ENCODE measurements around the gene SEPTIN7. TPM values are rescaled to one million over a fixed set of nuclear protein-coding genes. Genes with fewer than 3 reads are reported as not detected.

SEPTIN7 gene
- total and polyA plus RNA-seq, 10 donors, result 184 to 243 (median 216) TPM

- Histone ChIP-seq H3K9me3 (peaks cover 3 to 64% (median 52%) of the 10 kb centered on the region in 8 donors), H3K4me1 (peaks cover 13 to 77% (median 31%) of the 10 kb centered on the region in 6 donors), H3K27me3 (replicated peaks in 1 of 7) (no peaks in the 10 kb centered on the region), H3K4me3 (no peak overlapping the region), H3K36me3 (peaks cover 0 to 13% (median 0%) of the 10 kb centered on the region in 6 donors), H3K27ac (no peak overlapping the region)
- 66 to 90% (median 71%) methylated on average over 3 of the region's 3 CpGs for WGBS, 5 donors
- intact Hi-C loops (cut with DNase I; ENCODE audit: low total_unique reads), result no loop called here
- TF ChIP-seq POLR2AphosphoS5 (IDR thresholded peaks at IDR 0.05), result no peak
- no peak for TF ChIP-seq POLR2A (IDR thresholded peaks at IDR 0.05)
- no peak for TF ChIP-seq CTCF (IDR thresholded peaks at IDR 0.05 in 8 of 11, conservative IDR thresholded peaks at IDR 0.05 in 3 of 11)
- no peak for DNase-seq
Observed at GRCh38 chr7:35819310-35819709, 18.5 kb downstream of the SEPTIN7 start.

GRCh38 chr7:35819954-35820703, 19.3 kb downstream of the SEPTIN7 start:
- no peak overlapping the region for H3K27ac ChIP-seq
- H3K36me3 ChIP-seq, result peaks cover 0 to 13% (median 0%) of the 10 kb centered on the region in 6 donors
- 72 to 93% (median 80%) methylated on average over 3 of the region's 3 CpGs for WGBS, 5 donors
- peaks cover 13 to 83% (median 37%) of the 10 kb centered on the region in 6 donors for H3K4me1 ChIP-seq
- H3K27me3 ChIP-seq (replicated peaks in 1 of 7), result no peaks in the 10 kb centered on the region
- DNase-seq, result no peak
- TF ChIP-seq POLR2A (IDR thresholded peaks at IDR 0.05) (no peak), POLR2AphosphoS5 (IDR thresholded peaks at IDR 0.05) (no peak), CTCF (IDR thresholded peaks at IDR 0.05 in 8 of 11, conservative IDR thresholded peaks at IDR 0.05 in 3 of 11) (no peak)
- intact Hi-C loops (cut with DNase I; ENCODE audit: low total_unique reads), result no loop called here
- no peak overlapping the region for H3K4me3 ChIP-seq
- peaks cover 3 to 60% (median 48%) of the 10 kb centered on the region in 8 donors for H3K9me3 ChIP-seq

- no peak for DNase-seq
- intact Hi-C loops (cut with DNase I; ENCODE audit: low total_unique reads), result no loop called here
- WGBS, 5 donors, result 91 to 100% (median 98%) methylated on average over 1 of the region's 1 CpG
- Histone ChIP-seq H3K4me3 (no peak overlapping the region), H3K27ac (no peak overlapping the region), H3K36me3 (peaks cover 0 to 13% (median 0%) of the 10 kb centered on the region in 6 donors), H3K27me3 (replicated peaks in 1 of 7) (no peaks in the 10 kb centered on the region), H3K9me3 (peaks cover 3 to 53% (median 43%) of the 10 kb centered on the region in 8 donors), H3K4me1 (peaks cover 13 to 86% (median 44%) of the 10 kb centered on the region in 6 donors)
- TF ChIP-seq CTCF (IDR thresholded peaks at IDR 0.05 in 8 of 11, conservative IDR thresholded peaks at IDR 0.05 in 3 of 11) (no peak), POLR2AphosphoS5 (IDR thresholded peaks at IDR 0.05) (no peak), POLR2A (IDR thresholded peaks at IDR 0.05) (no peak)
Observed at GRCh38 chr7:35820858-35821257, 20.0 kb downstream of the SEPTIN7 start.

- peaks cover 0 to 13% (median 0%) of the 10 kb centered on the region in 6 donors for H3K36me3 ChIP-seq
- H3K27me3 ChIP-seq (replicated peaks in 1 of 7), result no peaks in the 10 kb centered on the region
- H3K4me1 ChIP-seq, result peaks cover 13 to 96% (median 62%) of the 10 kb centered on the region in 6 donors
- 70 to 85% (median 82%) methylated on average over 3 of the region's 3 CpGs for WGBS, 5 donors
- no peak overlapping the region for H3K4me3 ChIP-seq
- DNase-seq, result no peak
- no peak overlapping the region for H3K27ac ChIP-seq
- H3K9me3 ChIP-seq, result peaks cover 3 to 40% (median 36%) of the 10 kb centered on the region in 8 donors
- TF ChIP-seq POLR2A (IDR thresholded peaks at IDR 0.05) (no peak), POLR2AphosphoS5 (IDR thresholded peaks at IDR 0.05) (no peak), CTCF (IDR thresholded peaks at IDR 0.05 in 8 of 11, conservative IDR thresholded peaks at IDR 0.05 in 3 of 11) (no peak)
- intact Hi-C loops (cut with DNase I; ENCODE audit: low total_unique reads), result no loop called here
Observed at GRCh38 chr7:35823440-35823839, 22.6 kb downstream of the SEPTIN7 start.

Measured in spleen (tissue), 11 donors.